ENCODE data around the gene TESK1.
"Not testable (repeated sequence)": the region's sequence is repeated elsewhere in the genome, so short reads cannot be mapped to it uniquely, and the experiment has no call there.

TESK1 gene

DNA sequence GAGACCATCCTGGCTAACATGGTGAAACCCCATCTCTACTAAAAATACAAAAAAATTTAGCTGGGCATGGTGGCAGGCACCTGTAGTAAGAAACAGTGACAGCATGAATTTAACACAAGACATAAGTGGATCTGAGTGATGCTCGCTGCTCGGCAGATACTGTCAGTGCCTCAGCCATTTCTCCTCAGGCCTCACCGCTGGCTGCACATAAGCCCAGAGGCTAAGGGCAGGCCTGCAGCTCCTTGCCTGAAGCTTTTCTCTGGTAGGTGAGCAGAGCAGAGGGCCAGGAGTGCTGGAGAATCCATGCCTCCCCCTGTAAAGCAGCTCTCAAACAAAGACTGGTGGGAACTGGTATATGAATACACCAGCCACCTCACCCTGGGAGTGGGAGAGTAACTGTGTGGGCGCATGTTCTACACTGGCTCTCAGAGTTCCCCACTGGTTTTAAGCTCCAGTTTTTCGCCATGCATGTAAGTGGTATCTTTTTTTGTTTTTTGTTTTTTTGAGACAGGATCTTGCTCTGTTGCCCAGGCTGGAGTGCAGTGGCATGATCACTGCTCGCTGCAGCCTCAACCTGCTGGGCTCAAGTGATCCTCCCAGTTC lies 23.4 kb downstream of the TESK1 start:
- Histone ChIP-seq H3K9me3 (no peaks in the 10 kb centered on the region), H3K4me3 (no peak overlapping the region), H3K4me1 (peaks cover 65% of the 10 kb centered on the region), H3K9ac (0 out of 2 replicates have a peak overlapping the region, but pooled peaks have one; percentile 29), H3K27ac (peak overlapping the region; percentile 22), H3K36me3 (no peaks in the 10 kb centered on the region), H4K20me1 (no peaks in the 10 kb centered on the region), H3K27me3 (no peaks in the 10 kb centered on the region), H3K4me2 (no peak overlapping the region)
- no peak for TF ChIP-seq Cebpa-rat (IDR thresholded peaks at IDR 0.05)

DNA sequence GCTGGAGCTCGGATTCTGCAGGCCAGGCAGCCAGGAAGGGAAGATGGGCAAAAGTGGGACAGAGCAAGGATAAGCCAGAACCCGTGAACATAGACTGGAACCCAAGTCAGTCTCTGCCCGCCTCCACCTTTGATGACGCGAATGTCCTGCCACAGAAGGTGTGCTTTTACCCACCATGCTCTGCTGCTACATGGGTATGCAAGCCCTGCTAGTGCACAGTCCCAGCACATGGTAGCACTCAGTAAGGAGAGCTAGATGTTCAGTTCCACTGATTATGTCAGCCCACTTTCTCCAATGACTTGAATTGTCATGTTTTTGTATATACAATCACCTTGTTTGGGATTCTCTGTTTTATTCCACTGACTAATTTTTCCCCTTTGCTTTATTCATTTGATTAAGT lies 24.5 kb downstream of the TESK1 start:
- no peaks in the 10 kb centered on the region for H4K20me1 ChIP-seq
- no peak for TF ChIP-seq Cebpa-rat (IDR thresholded peaks at IDR 0.05)
- H3K9me3 ChIP-seq, result no peaks in the 10 kb centered on the region

DNA sequence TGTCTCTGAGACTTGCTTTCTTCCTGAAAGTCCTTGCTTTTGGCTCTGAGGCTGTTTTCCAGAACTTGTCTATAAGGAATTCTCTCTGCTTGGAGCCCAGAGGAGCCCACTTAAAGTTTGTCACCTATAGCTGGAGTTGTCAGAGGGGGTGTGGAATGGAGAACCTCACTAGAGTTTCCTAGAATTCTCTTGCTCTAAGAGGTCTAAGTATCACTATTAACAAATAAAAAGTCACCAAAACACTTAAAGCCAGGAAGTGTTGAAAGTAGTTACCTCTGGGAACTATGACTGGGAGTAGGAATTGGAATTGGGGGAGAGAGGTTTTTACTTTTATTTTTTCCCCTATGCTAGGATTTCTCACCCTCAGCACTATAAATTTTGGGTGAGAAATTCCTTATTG lies 30.7 kb downstream of the TESK1 start:
- H3K9ac ChIP-seq, result peak overlapping the region; percentile 82
- H3K27me3 ChIP-seq, result no peaks in the 10 kb centered on the region
- H4K20me1 ChIP-seq, result no peaks in the 10 kb centered on the region
- peak overlapping the region; percentile 90 for H3K4me2 ChIP-seq
- TF ChIP-seq Cebpa-rat (IDR thresholded peaks at IDR 0.05), result no peak
- peaks cover 6% of the 10 kb centered on the region for H3K36me3 ChIP-seq
- peaks cover 7% of the 10 kb centered on the region; the same call in 1 of the 2 replicates for H3K9me3 ChIP-seq
- H3K4me3 ChIP-seq, result peak overlapping the region; percentile 30
- peaks cover 85% of the 10 kb centered on the region for H3K4me1 ChIP-seq
- H3K27ac ChIP-seq, result peak overlapping the region; percentile 97

More for the DNA sequence above, 24.5 kb downstream of the TESK1 start:
- Histone ChIP-seq H3K4me2 (no peak overlapping the region), H3K36me3 (no peaks in the 10 kb centered on the region), H3K9ac (no peak overlapping the region), H3K27ac (no peak overlapping the region), H3K4me3 (no peak overlapping the region), H3K4me1 (peaks cover 72% of the 10 kb centered on the region), H3K27me3 (no peaks in the 10 kb centered on the region)

DNA sequence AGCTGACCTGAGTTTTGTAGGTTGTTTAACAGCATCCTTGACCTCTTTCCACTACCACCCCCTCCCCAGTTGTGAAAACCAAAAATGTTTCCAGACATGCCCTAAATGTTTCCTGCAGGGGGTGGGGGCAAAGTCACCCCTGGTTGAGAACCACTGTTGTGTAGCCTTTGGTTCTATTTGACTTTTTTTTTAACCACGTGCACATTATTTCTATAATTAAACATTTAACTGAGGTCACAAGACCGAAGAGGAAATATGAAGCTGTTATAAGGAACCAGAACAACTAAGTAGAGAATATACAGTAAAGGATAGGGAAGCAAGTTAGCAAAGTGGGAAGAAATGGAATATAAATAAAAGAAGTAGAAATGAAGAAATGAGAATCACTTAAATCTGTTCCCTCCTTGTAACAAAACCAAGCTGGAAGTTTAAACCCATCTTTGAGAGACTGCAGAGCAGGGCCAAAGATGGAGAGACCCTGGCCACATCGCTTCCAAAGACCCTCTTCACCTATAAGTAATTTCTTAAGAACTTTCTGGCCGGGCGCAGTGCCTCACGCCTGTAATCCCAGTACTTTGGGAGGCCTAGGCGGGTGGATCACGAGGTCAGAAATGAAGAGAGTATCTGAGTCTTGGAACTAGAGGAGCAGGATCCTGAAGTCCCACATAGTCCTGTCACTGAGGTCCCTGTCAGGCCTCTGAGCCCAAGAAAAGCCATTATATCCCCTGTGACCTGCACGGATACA lies 31.2 kb downstream of the TESK1 start:
- no peak for TF ChIP-seq Cebpa-rat (IDR thresholded peaks at IDR 0.05)

GRCh38 chr9:35636877-35637246 lies 31.8 kb downstream of the TESK1 start:
- H4K20me1 ChIP-seq, H3K27me3 ChIP-seq: not testable (repeated sequence)
- peaks cover 95% of the 10 kb centered on the region for H3K4me1 ChIP-seq
- H3K9ac ChIP-seq, result peak overlapping the region; percentile 82
- H3K9me3 ChIP-seq, result peaks cover 12% of the 10 kb centered on the region
- H3K27ac ChIP-seq, result peak overlapping the region; percentile 97
- H3K4me3 ChIP-seq, result peak overlapping the region; percentile 30; the same call in 1 of the 2 replicates
- H3K4me2 ChIP-seq, result peak overlapping the region; percentile 90
- H3K36me3 ChIP-seq, result peaks cover 13% of the 10 kb centered on the region

More for the DNA sequence above, 31.2 kb downstream of the TESK1 start:
- Histone ChIP-seq H3K4me2 (peak overlapping the region; percentile 90), H3K9ac (peak overlapping the region; percentile 82), H3K9me3 (peaks cover 12% of the 10 kb centered on the region), H3K36me3 (peaks cover 12% of the 10 kb centered on the region), H3K27ac (peak overlapping the region; percentile 97), H4K20me1 (no peaks in the 10 kb centered on the region), H3K4me3 (peak overlapping the region; percentile 30), H3K27me3 (no peaks in the 10 kb centered on the region), H3K4me1 (peaks cover 90% of the 10 kb centered on the region)

DNA sequence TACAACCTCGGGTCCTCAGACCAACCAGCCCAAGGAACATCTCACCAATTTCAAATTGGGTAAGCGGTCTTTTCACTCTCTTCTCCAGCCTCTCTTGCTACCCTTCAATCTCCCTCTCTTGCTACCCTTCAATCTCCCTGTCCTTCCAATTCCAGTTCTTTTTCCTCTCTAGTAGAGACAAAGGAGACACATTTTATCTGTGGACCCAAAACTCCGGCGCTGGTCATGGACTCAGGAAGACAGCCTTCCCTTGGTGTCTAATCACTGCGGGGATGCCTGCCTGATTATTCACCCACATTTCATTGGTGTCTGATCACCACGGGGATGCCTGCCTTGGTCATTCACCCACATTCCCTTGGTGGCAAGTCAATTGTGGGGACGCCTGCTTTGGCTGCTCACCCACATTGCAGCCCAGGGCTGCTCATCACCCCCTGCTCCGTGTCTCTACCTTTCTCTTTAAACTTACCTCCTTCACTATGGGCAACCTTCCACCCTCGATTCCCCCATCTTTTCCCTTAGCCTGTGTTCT lies 32.4 kb downstream of the TESK1 start:
- peak overlapping the region; percentile 97 for H3K27ac ChIP-seq
- H3K4me1 ChIP-seq, result peaks cover 100% of the 10 kb centered on the region
- not testable (repeated sequence) for H4K20me1 ChIP-seq, H3K27me3 ChIP-seq
- peaks cover 13% of the 10 kb centered on the region for H3K36me3 ChIP-seq
- 0 out of 2 replicates have a peak overlapping the region, but pooled peaks have one; percentile 82 for H3K9ac ChIP-seq
- H3K9me3 ChIP-seq, result peaks cover 12% of the 10 kb centered on the region
- peak overlapping the region; percentile 31; the same call in 1 of the 2 replicates for H3K4me3 ChIP-seq
- peak overlapping the region; percentile 90 for H3K4me2 ChIP-seq

- H3K4me1 ChIP-seq, result peaks cover 100% of the 10 kb centered on the region
- H3K9ac ChIP-seq, result 0 out of 2 replicates have a peak overlapping the region, but pooled peaks have one; percentile 65
- H3K36me3 ChIP-seq, result peaks cover 13% of the 10 kb centered on the region
- H4K20me1 ChIP-seq, H3K27me3 ChIP-seq, H3K4me3 ChIP-seq: not testable (repeated sequence)
- peak overlapping the region; percentile 97 for H3K27ac ChIP-seq
- H3K9me3 ChIP-seq, result peaks cover 12% of the 10 kb centered on the region
- H3K4me2 ChIP-seq, result peak overlapping the region; percentile 90
Measured at GRCh38 chr9:35638751-35639150, 33.7 kb downstream of the TESK1 start.

DNA sequence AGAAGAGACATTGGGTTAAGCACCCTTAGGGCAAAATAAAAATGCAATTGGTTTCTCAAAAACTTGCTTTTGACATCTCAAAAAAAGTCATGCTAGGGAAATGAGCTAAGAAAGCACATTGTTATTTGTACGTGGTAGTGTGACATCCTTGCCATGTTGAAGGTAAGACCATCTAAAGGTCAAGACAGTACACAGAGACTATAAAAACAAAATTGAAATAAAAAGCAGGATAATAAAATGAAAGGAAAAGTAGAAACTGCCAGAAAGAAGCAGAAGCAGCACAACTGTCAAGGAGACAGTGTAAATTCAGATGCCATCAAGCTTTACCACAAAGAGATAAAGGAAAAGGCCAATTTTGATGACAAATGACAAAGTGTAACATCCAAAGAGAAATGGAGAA lies 34.2 kb downstream of the TESK1 start:
- Histone ChIP-seq H3K9me3 (peaks cover 12% of the 10 kb centered on the region), H3K4me2 (peak overlapping the region; percentile 90), H3K36me3 (peaks cover 13% of the 10 kb centered on the region), H3K4me1 (peaks cover 100% of the 10 kb centered on the region), H3K27ac (peak overlapping the region; percentile 97)
- not testable (repeated sequence) for H3K4me3 ChIP-seq, H3K27me3 ChIP-seq, H4K20me1 ChIP-seq, H3K9ac ChIP-seq

- Histone ChIP-seq H4K20me1 (no peaks in the 10 kb centered on the region), H3K4me2 (peak overlapping the region; percentile 90), H3K4me1 (peaks cover 100% of the 10 kb centered on the region), H3K9ac (no peak overlapping the region), H3K4me3 (no peak overlapping the region), H3K27me3 (no peaks in the 10 kb centered on the region), H3K36me3 (peaks cover 13% of the 10 kb centered on the region), H3K9me3 (peaks cover 12% of the 10 kb centered on the region), H3K27ac (peak overlapping the region; percentile 97)
- no peak for TF ChIP-seq Cebpa-rat (IDR thresholded peaks at IDR 0.05)
Measured at GRCh38 chr9:35639631-35640030, 34.6 kb downstream of the TESK1 start.

DNA sequence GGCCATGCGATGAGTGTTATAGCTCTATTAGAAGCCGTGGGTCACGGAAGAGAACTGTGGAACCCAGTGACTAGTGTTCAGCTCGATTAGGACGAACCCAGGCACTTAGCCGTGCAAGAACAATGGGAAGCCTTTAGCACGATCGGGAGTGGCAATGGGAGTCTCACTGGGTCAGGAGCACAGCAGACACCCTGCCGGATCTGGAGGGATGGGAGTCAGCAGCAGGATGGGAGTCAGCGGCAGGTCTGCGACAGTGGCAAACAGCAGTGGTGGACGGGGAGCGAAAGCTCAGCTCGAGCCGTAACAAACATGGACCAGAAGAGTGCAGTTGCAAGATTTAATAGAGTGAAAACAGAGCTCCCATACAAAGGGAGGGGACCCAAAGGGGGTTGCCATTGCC lies 35.4 kb downstream of the TESK1 start:
- H3K27me3 ChIP-seq, H4K20me1 ChIP-seq, H3K4me3 ChIP-seq, H3K9ac ChIP-seq: not testable (repeated sequence)
- peaks cover 12% of the 10 kb centered on the region for H3K9me3 ChIP-seq
- H3K27ac ChIP-seq, result peak overlapping the region; percentile 97
- H3K36me3 ChIP-seq, result peaks cover 13% of the 10 kb centered on the region
- H3K4me1 ChIP-seq, result peaks cover 100% of the 10 kb centered on the region
- peak overlapping the region; percentile 90; the same call in 1 of the 2 replicates for H3K4me2 ChIP-seq

DNA sequence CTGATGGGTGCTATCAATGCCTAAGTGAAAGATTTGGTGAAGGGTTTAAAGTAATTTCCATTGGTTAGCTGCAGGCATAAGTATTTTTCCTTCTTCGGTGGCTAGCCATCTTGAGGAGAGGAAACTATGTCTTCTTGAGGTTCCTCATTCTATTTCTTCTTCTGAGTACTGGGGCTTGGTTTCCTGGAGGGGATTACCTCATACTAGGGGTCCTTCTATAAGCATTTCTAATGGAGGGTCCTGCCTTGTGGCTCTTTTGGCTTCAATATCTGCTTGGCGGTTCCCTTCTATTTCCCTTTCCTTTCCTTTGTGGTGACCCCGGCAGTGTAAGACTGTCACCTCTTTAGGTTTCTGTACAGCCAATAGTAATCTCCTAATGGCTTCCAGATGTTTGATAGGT lies 36.4 kb downstream of the TESK1 start:
- H3K9ac ChIP-seq, H3K4me3 ChIP-seq, H4K20me1 ChIP-seq, H3K27me3 ChIP-seq: not testable (repeated sequence)
- peaks cover 94% of the 10 kb centered on the region for H3K4me1 ChIP-seq
- peak overlapping the region; percentile 0; the same call in 1 of the 2 replicates for H3K27ac ChIP-seq
- peaks cover 12% of the 10 kb centered on the region for H3K9me3 ChIP-seq
- H3K36me3 ChIP-seq, result peaks cover 13% of the 10 kb centered on the region
- peak overlapping the region; percentile 55 for H3K4me2 ChIP-seq

Measured in BLaER1 (cell line).